Loucy (cell line): ENCODE measurements around the gene PEMT.

Experiments
- H2AFZ ChIP-seq: fragments of 200-600 bp; sonication (generic); 2 replicates; pipeline ENCODE4 v1.6.0; 2016; ENCODE audit warnings: antibody characterized with exemption, mild to moderate bottlenecking, low read length, moderate library complexity
- H3F3A ChIP-seq: fragments of 200-600 bp; 2 replicates; pipeline ENCODE4 v1.6.0; 2016; ENCODE audit warnings: antibody characterized with exemption, low read depth, mild to moderate bottlenecking
- H3K27me3 ChIP-seq: fragments of 200-600 bp; sonication (generic); 2 replicates; pipeline ENCODE4 v1.6.1; 2014; ENCODE audit warnings: low read length, mild to moderate bottlenecking; ENCODE audit not compliant: insufficient read depth, poor library complexity, severe bottlenecking
- H3K36me3 ChIP-seq: fragments of 200-600 bp; sonication (generic); 2 replicates; pipeline ENCODE4 v1.6.1; 2016; ENCODE audit warnings: low read length; ENCODE audit not compliant: insufficient read depth
- H3K4me1 ChIP-seq: fragments of 200-600 bp; sonication (generic); 2 replicates; pipeline ENCODE4 v1.5.1; 2014; ENCODE audit warnings: low read length, mild to moderate bottlenecking; ENCODE audit not compliant: insufficient read depth, poor library complexity, severe bottlenecking
- H3K4me2 ChIP-seq: fragments of 200-600 bp; sonication (generic); 2 replicates; pipeline ENCODE4 v1.6.0; 2014; ENCODE audit warnings: antibody characterized with exemption, low read length, low read depth, mild to moderate bottlenecking; ENCODE audit not compliant: poor library complexity, severe bottlenecking
- H3K4me3 ChIP-seq: fragments of 200-600 bp; sonication (generic); 2 replicates; pipeline ENCODE4 v1.5.1; 2014; ENCODE audit warnings: low read length, mild to moderate bottlenecking, mixed read lengths; ENCODE audit not compliant: poor library complexity, severe bottlenecking
- H3K79me2 ChIP-seq: fragments of 200-600 bp; sonication (generic); 2 replicates; pipeline ENCODE4 v1.6.1; 2014; ENCODE audit warnings: low read length; ENCODE audit not compliant: insufficient read depth
- H3K9ac ChIP-seq: fragments of 200-600 bp; sonication (generic); 2 replicates; pipeline ENCODE4 v1.6.0; 2014; ENCODE audit warnings: mild to moderate bottlenecking, low read depth, low read length, moderate library complexity; ENCODE audit not compliant: poor library complexity, severe bottlenecking
- H3K9me2 ChIP-seq: fragments of 200-600 bp; sonication (generic); replicated peaks from 2 replicates; pipeline ENCODE4 v1.6.1; 2016; ENCODE audit warnings: low read depth, low read length, mixed read lengths
- H3K9me3 ChIP-seq: fragments of 200-600 bp; sonication (generic); 2 replicates; pipeline ENCODE4 v1.6.1; 2014; ENCODE audit warnings: mild to moderate bottlenecking, antibody characterized with exemption, low read length, low read depth; ENCODE audit not compliant: insufficient read depth
- H4K20me1 ChIP-seq: fragments of 200-600 bp; sonication (generic); 2 replicates; pipeline ENCODE4 v1.6.0; 2014; ENCODE audit warnings: antibody characterized with exemption, low read length, mild to moderate bottlenecking; ENCODE audit not compliant: insufficient read depth, poor library complexity, severe bottlenecking
- EZH2phosphoT487 ChIP-seq: fragments of 200-600 bp; IDR thresholded peaks from 2 replicates; pipeline ENCODE4 v1.6.1; 2018; ENCODE audit warnings: antibody characterized with exemption, mild to moderate bottlenecking, moderate library complexity, borderline replicate concordance
- TF ChIP-seq, protein P1 (sequence below): fragments of 200-600 bp; sonication (generic); conservative IDR thresholded peaks from 2 replicates; pipeline ENCODE4 v1.5.1; 2014; ENCODE audit warnings: mild to moderate bottlenecking, antibody characterized with exemption, low read length

The PEMT gene

DNA sequence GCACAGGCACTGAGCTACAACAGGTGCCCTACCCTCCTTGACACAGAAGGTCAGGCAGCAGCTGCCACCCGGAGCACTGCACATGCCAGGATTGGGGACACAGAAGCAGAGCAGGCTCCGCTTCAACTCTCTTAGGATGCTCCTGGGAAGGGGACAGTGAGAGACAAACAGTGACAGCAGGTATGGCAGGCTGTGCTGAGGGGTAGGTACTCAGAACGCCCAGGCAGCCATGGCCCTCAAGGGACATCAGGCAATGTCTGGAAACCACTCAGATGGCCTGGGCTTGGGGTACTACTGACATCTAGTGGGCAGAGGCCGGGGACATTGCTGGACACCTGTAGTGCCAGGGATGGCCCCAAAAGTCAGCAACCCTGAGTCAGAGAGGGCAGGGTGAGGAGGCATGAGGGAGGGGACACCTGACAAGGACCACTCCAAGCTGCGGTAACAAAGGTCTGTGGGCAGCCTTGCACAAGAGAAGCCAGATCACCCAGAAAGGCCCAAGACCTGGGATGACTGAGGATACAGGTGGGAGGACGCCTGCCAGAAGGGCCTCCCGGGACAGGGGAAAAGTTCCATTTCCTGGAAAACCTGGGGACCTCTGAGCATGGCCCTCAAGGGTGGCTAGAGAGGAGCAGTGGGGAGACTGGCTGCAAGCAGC is 21.2 kb downstream of the PEMT start:
- H3K36me3 ChIP-seq: no peaks in the 10 kb centered on the region
- no peaks in the 10 kb centered on the region for H3K79me2 ChIP-seq
- TF ChIP-seq, protein P1, sequence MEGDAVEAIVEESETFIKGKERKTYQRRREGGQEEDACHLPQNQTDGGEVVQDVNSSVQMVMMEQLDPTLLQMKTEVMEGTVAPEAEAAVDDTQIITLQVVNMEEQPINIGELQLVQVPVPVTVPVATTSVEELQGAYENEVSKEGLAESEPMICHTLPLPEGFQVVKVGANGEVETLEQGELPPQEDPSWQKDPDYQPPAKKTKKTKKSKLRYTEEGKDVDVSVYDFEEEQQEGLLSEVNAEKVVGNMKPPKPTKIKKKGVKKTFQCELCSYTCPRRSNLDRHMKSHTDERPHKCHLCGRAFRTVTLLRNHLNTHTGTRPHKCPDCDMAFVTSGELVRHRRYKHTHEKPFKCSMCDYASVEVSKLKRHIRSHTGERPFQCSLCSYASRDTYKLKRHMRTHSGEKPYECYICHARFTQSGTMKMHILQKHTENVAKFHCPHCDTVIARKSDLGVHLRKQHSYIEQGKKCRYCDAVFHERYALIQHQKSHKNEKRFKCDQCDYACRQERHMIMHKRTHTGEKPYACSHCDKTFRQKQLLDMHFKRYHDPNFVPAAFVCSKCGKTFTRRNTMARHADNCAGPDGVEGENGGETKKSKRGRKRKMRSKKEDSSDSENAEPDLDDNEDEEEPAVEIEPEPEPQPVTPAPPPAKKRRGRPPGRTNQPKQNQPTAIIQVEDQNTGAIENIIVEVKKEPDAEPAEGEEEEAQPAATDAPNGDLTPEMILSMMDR: peak; percentile 49
- TF ChIP-seq EZH2phosphoT487: no peak
- H3K4me3 ChIP-seq: no peak overlapping the region
- no peaks in the 10 kb centered on the region for H3K4me1 ChIP-seq
- no peaks in the 10 kb centered on the region for H3F3A ChIP-seq
- H3K27me3 ChIP-seq: no peaks in the 10 kb centered on the region
- H4K20me1 ChIP-seq: no peaks in the 10 kb centered on the region
- no peak overlapping the region for H3K4me2 ChIP-seq
- no peak overlapping the region for H2AFZ ChIP-seq
- no peak overlapping the region for H3K9ac ChIP-seq
- no peaks in the 10 kb centered on the region for H3K9me2 ChIP-seq
- H3K9me3 ChIP-seq: no peaks in the 10 kb centered on the region

DNA sequence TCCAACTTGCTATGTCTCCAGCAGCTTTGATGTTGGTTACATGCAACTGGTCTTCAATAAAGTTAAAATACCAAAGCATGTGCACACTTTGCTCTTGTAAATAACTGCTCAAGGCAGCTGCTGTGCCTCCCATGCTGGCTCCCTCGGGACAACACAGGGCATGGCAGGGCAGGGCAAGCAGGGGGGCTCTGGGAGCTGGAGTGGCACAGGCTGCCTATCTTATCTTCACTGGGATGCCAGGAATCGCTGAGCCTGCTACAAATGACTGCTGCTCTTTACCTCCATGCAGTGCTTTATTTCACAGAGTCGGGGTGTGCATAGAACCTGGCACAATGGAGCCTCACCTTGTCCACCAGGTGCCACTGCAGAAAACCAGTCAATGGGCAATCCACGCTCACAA is 21.8 kb downstream of the PEMT start:
- no peak for TF ChIP-seq EZH2phosphoT487
- TF ChIP-seq, protein P1: no peak
- Histone ChIP-seq H4K20me1 (no peaks in the 10 kb centered on the region), H3K36me3 (no peaks in the 10 kb centered on the region), H2AFZ (no peak overlapping the region), H3K4me1 (no peaks in the 10 kb centered on the region), H3K9me2 (no peaks in the 10 kb centered on the region), H3K9me3 (no peaks in the 10 kb centered on the region), H3K27me3 (no peaks in the 10 kb centered on the region), H3K4me3 (no peak overlapping the region), H3F3A (no peaks in the 10 kb centered on the region), H3K9ac (no peak overlapping the region), H3K79me2 (no peaks in the 10 kb centered on the region), H3K4me2 (no peak overlapping the region)

DNA sequence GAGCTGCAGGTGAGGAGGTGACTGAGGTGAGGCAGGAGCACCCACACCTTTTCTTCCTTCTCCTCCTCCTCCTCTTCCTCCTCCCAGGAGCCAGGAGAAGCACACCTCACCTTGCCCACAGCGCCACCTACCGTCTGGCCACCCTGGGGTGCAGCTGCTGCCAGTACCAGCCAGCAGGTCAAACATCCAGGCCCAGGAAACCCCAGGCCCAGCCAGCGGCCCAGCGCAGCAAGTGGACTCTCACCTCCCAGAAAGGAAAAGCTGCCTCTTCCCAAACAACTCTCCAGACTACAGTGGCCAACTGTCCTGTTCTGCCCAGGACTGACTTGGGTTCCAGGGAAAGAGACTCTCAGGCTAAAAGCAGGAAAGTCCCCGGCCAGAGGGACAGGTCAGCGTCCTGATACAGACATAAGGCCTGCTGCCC is 22.7 kb downstream of the PEMT start:
- Histone ChIP-seq H3K9me2 (no peaks in the 10 kb centered on the region), H3K27me3 (no peaks in the 10 kb centered on the region), H3K9ac (no peak overlapping the region), H2AFZ (no peak overlapping the region), H3K4me1 (no peaks in the 10 kb centered on the region), H3K36me3 (no peaks in the 10 kb centered on the region), H3K79me2 (no peaks in the 10 kb centered on the region), H4K20me1 (no peaks in the 10 kb centered on the region), H3F3A (no peaks in the 10 kb centered on the region), H3K4me3 (no peak overlapping the region), H3K4me2 (no peak overlapping the region), H3K9me3 (no peaks in the 10 kb centered on the region)
- TF ChIP-seq, protein P1: peak; percentile 85
- TF ChIP-seq EZH2phosphoT487: no peak
